ENCODE data around the gene GCK.

DNA sequence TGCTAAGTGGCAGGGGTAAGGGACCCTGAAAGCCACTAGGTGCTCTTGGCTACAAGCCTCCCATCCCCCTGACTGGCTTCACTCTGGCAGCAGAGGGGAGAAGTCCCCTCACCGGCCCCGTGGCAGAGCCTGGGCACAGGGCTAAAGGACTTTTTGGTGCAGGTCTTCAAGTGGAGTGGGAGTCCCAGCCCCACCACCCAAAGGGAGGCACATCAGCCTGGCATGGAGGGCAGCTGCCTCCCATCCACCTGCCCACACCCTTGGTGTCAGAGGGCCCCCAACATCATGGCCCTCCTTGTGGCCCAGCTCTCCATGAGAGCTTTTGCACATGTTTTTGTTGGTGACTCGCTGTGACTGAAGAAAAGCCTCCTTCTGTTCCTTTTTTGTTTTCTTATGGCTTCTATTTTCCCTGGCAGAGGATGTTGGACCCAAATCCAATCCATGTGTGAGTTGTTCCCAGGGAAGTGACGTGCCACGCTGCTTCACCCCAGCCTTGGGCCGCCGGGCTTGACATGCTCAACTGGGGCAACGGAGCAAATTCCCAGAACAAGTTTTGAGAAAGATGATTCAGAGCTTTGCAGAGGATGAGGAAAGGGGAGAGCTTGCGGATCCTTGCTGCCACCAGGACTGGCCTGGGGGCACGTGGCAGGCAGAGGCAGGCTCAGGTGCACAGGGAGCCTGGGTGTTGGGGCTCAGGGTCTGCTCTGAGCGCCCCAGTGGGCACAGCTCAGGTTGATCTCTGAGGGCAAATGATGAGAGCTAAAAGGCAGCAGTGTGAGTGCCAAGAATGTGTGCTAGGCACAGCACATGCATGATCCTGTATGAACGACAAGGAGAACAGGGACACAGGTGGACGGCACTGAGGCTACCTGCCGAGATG is 87.0 kb downstream of the GCK start:
- TF ChIP-seq, protein P1, sequence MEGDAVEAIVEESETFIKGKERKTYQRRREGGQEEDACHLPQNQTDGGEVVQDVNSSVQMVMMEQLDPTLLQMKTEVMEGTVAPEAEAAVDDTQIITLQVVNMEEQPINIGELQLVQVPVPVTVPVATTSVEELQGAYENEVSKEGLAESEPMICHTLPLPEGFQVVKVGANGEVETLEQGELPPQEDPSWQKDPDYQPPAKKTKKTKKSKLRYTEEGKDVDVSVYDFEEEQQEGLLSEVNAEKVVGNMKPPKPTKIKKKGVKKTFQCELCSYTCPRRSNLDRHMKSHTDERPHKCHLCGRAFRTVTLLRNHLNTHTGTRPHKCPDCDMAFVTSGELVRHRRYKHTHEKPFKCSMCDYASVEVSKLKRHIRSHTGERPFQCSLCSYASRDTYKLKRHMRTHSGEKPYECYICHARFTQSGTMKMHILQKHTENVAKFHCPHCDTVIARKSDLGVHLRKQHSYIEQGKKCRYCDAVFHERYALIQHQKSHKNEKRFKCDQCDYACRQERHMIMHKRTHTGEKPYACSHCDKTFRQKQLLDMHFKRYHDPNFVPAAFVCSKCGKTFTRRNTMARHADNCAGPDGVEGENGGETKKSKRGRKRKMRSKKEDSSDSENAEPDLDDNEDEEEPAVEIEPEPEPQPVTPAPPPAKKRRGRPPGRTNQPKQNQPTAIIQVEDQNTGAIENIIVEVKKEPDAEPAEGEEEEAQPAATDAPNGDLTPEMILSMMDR (IDR thresholded peaks at IDR 0.05; ENCODE audit: low read depth, low read length, poor library complexity, severe bottlenecking): no peak
- no peak for TF ChIP-seq EZH2phosphoT487 (IDR thresholded peaks at IDR 0.05; ENCODE audit: borderline replicate concordance, low read length)
